ENCODE data around the gene MZB1.

DNA sequence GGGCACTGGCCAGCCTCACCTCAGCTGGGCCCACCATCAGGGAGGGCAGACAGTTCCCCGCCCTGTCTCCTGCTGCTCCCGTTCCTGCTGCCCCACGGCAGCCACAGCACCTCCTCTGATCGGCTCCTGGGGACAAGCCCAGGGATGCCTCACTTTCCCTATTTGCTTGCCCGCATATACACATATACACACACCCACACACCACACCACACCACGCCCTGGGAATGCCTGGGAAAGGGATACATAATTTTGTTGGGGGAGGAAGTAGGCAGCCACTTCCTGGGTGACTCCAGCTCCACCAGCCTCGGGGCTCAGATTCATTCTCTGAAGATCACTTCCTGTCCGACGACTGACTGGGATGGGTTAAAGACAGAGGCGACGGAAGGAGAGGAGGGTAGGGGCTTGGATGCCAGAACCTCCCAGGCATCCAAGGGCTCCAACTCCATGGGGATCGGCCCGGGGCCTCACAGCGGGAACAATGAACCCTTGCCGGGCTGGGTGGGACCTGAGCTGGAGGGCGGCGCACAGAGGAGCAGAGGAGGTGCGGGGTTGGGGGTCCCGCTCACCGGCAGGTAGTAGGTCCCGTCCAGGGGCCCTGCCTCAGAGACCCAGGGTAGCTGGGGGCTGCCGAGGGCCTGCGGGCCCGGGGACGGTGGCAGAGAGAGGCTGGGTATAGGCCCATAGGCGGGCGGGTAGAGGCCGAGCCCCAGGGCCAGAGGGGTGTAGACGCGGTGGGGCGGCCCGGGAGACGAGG lies 2.0 kb upstream of the MZB1 start:
- TF ChIP-seq, protein P1, sequence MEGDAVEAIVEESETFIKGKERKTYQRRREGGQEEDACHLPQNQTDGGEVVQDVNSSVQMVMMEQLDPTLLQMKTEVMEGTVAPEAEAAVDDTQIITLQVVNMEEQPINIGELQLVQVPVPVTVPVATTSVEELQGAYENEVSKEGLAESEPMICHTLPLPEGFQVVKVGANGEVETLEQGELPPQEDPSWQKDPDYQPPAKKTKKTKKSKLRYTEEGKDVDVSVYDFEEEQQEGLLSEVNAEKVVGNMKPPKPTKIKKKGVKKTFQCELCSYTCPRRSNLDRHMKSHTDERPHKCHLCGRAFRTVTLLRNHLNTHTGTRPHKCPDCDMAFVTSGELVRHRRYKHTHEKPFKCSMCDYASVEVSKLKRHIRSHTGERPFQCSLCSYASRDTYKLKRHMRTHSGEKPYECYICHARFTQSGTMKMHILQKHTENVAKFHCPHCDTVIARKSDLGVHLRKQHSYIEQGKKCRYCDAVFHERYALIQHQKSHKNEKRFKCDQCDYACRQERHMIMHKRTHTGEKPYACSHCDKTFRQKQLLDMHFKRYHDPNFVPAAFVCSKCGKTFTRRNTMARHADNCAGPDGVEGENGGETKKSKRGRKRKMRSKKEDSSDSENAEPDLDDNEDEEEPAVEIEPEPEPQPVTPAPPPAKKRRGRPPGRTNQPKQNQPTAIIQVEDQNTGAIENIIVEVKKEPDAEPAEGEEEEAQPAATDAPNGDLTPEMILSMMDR (IDR thresholded peaks at IDR 0.05), result no peak
- TF ChIP-seq CHD2 (IDR thresholded peaks at IDR 0.05; ENCODE audit: low read length, partially characterized antibody) (no peak), SIN3A (IDR thresholded peaks at IDR 0.05; ENCODE audit: borderline replicate concordance, low read depth, low read length) (no peak), RFX5 (IDR thresholded peaks at IDR 0.05; ENCODE audit: low read length) (no peak), TCF12 (IDR thresholded peaks at IDR 0.05) (no peak), TEAD4 (IDR thresholded peaks at IDR 0.05; ENCODE audit: borderline replicate concordance, insufficient read depth) (no peak), TAF1 (IDR thresholded peaks at IDR 0.05; ENCODE audit: borderline replicate concordance, low read depth, low read length) (no peak)
- TF ChIP-seq, protein P2, sequence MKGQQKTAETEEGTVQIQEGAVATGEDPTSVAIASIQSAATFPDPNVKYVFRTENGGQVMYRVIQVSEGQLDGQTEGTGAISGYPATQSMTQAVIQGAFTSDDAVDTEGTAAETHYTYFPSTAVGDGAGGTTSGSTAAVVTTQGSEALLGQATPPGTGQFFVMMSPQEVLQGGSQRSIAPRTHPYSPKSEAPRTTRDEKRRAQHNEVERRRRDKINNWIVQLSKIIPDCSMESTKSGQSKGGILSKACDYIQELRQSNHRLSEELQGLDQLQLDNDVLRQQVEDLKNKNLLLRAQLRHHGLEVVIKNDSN (IDR thresholded peaks at IDR 0.05; ENCODE audit: borderline replicate concordance, low read depth), result no peak
- TF ChIP-seq, protein P3, sequence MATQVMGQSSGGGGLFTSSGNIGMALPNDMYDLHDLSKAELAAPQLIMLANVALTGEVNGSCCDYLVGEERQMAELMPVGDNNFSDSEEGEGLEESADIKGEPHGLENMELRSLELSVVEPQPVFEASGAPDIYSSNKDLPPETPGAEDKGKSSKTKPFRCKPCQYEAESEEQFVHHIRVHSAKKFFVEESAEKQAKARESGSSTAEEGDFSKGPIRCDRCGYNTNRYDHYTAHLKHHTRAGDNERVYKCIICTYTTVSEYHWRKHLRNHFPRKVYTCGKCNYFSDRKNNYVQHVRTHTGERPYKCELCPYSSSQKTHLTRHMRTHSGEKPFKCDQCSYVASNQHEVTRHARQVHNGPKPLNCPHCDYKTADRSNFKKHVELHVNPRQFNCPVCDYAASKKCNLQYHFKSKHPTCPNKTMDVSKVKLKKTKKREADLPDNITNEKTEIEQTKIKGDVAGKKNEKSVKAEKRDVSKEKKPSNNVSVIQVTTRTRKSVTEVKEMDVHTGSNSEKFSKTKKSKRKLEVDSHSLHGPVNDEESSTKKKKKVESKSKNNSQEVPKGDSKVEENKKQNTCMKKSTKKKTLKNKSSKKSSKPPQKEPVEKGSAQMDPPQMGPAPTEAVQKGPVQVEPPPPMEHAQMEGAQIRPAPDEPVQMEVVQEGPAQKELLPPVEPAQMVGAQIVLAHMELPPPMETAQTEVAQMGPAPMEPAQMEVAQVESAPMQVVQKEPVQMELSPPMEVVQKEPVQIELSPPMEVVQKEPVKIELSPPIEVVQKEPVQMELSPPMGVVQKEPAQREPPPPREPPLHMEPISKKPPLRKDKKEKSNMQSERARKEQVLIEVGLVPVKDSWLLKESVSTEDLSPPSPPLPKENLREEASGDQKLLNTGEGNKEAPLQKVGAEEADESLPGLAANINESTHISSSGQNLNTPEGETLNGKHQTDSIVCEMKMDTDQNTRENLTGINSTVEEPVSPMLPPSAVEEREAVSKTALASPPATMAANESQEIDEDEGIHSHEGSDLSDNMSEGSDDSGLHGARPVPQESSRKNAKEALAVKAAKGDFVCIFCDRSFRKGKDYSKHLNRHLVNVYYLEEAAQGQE (IDR thresholded peaks at IDR 0.05; ENCODE audit: low read depth, low read length), result no peak
- TF ChIP-seq, protein P4, sequence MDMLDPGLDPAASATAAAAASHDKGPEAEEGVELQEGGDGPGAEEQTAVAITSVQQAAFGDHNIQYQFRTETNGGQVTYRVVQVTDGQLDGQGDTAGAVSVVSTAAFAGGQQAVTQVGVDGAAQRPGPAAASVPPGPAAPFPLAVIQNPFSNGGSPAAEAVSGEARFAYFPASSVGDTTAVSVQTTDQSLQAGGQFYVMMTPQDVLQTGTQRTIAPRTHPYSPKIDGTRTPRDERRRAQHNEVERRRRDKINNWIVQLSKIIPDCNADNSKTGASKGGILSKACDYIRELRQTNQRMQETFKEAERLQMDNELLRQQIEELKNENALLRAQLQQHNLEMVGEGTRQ (IDR thresholded peaks at IDR 0.05; ENCODE audit: borderline replicate concordance, low read depth, low read length), result no peak

Measured in SK-N-SH (cell line).